NCI-H146 treated with DMSO at 0.1 percent for 48 hours (cell line): ENCODE data around the gene CYTH1.
"Not testable (repeated sequence)": the region's sequence is repeated elsewhere in the genome, so short reads cannot be mapped to it uniquely, and the experiment has no call there.

Experiments used
- DNase-seq: peaks from one replicate; lab custom pipeline; 2025; ENCODE audit not compliant: unreplicated experiment; lab: John Stamatoyannopoulos, UW

CYTH1 gene

GRCh38 chr17:78765821-78766220, 16.3 kb downstream of the CYTH1 start:
- no peak for DNase-seq

- no peak for DNase-seq
These were observed 17.2 kb downstream of the CYTH1 start for GRCh38 chr17:78764871-78765270.

DNA sequence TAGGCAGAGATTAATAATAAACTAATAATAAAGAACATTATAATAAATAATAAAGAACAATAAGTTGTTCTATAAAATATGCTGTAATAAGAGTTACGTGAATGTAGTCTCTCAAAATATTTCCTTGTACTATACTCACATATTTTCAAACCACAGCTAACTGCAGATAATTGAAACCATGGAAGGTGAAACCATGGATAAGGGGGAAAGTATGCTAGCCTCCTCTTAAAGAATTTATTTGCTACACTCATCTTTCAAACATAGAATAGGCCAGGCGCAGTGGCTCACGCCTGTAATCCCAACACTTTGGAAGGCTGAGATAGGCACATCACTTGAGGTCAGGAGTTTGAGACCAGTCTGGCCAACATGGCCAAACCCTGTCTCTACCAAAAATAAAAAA, 18.5 kb downstream of the CYTH1 start:
- no peak for DNase-seq

- no peak for DNase-seq
These were observed 20.2 kb downstream of the CYTH1 start for GRCh38 chr17:78761789-78762406.

GRCh38 chr17:78759969-78760352, 22.1 kb downstream of the CYTH1 start:
- DNase-seq = no peak

DNA sequence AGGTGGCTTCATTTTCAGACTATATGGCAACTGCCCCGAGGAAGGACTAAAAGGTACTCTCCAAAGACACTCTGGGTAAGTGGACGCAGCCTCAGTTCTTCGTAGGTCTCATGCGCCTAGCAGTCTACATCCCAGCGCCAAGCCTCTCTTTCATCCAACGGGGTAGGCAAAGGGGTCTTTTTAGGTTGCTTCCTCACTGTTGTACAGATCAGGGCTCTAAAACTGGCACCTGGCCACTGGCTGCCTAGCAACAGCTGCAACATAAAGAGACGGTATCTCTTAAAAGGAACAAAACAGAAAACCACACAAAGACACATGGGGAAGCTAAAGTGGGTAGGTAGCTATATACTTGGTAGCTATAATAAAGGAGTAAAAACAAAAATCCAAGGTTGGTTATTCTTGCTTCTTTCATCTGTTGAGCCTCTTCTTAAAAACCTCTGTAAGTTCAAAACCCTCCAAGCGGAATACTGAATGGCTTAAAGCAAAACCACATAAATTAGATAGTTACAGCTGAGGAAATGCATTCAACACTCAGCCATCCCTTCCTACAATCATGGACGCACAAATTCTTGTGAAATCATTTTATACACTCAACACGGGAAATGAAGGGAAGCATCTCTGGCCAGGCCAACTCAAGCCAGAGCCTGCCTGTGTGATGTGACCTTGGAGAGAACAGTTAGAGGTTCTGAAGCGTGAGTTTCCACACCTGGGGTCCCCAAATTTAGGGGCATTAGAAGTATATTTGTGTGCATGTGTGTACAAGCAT, 22.7 kb downstream of the CYTH1 start:
- DNase-seq = peak; percentile 38

DNA sequence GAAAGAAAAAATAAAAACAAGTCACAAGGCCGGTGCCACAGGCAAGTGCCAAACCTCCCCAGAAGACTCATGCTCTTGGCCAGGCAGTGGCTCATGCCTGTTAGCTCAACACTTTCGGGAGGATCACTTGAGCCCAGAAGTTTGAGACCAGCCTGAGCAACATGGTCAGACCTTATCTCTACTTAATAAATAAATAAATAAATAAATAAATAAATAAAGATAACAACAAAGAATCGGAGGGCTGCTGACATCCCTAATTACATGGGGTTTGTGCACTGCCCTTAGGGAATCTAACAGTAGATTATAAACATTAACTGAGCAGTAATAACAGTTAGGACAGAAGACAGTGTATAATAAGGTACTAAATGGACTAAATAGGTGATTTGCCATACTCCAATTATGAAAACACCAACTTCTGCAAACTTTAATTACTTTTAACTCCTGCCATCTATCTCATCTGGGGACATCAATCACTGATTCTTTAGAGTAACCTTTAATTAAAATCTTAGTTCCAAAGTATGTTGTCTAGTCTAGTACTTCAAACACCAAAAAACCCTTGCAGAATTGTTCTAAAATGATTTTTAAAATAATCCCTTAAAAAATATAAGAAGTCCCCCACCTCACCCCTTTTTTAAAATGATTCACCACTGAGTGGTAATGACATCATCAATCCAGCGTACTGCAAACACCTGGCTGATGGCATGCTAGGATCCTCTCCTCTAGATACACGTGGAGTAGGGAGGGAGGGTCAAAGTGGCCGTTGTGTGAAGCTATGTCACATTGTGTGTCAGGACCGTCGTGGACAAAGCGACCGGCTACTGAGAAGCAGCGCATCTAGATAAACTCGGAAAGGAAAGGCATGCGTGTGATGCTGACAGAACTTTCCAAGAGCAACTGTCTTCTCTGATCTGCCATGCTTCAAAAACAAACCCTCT, 28.5 kb downstream of the CYTH1 start:
- no peak for DNase-seq

DNA sequence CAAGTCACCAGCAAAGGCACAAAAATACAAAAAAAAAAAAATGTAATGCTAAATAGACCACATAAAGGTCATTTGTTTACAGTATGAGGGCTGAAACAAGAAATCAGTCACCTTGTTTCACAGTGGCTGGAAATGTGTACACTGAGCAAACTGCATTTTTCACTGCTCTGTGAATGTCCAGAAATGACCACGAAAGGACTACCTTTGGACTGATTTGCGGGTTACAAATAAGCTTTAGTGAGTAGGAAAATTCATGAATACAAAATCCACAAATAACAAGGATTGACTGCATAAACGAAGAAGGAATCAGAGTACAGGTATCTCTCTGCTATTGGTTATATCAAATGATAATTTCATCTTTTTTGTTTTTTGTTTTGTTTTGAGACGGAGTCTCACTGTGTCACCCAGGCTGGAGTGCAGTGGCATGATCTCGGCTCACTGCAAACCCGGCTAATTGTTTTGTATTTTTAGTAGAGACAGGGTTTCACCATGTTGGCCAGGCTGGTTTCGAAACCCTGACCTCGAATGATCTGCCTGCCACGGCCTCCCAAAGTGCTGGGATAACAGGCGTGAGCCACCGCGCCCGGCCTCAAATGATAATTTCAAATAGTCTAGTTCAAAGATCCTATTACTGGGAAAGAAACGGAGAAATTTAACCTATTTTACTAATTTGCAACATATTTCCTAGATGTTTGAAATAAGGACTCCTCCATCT, 30.5 kb downstream of the CYTH1 start:
- DNase-seq = no peak

- not testable (repeated sequence) for DNase-seq
These were observed 31.1 kb downstream of the CYTH1 start for GRCh38 chr17:78751000-78751399.

GRCh38 chr17:78748730-78749317, 33.2 kb downstream of the CYTH1 start:
- DNase-seq = peak; percentile 26

- DNase-seq = peak; percentile 40
These were observed 33.9 kb downstream of the CYTH1 start for GRCh38 chr17:78748048-78748729.

DNA sequence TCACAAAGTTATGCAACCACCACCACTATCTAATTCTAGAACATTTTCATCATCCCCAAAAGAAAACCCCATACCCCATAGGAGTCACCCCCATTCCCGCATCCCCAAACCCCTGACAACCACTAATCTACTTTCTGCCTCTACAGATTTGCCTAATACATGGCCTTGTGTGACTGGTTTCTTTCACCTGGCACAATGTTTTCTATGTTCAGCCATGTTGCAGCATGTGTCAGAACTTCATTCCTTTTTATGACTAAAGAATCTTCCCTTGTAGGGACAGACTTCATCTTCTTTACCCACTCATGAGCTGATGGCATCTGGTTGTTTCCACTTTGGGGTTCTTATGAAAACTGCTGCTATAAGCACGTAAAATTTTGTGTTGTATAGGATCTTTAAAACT, 34.6 kb downstream of the CYTH1 start:
- DNase-seq = no peak

DNA sequence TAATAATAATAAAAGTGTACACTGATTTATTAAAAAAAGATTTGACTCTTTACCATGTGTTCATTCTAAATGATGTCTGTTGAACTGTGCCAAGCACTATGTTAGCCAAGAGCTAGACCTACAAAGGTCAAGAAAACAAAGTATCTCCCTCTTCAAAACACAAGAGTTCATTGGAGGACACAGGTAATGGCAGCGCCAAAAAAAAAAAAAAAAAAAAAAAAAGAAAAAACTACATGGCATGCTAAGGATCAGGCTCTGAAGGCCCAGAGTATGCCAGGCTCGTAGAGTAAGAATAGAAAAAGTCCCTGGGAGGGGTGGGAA, 35.2 kb downstream of the CYTH1 start:
- no peak for DNase-seq

GRCh38 chr17:78746263-78746948, 35.7 kb downstream of the CYTH1 start:
- no peak for DNase-seq

DNA sequence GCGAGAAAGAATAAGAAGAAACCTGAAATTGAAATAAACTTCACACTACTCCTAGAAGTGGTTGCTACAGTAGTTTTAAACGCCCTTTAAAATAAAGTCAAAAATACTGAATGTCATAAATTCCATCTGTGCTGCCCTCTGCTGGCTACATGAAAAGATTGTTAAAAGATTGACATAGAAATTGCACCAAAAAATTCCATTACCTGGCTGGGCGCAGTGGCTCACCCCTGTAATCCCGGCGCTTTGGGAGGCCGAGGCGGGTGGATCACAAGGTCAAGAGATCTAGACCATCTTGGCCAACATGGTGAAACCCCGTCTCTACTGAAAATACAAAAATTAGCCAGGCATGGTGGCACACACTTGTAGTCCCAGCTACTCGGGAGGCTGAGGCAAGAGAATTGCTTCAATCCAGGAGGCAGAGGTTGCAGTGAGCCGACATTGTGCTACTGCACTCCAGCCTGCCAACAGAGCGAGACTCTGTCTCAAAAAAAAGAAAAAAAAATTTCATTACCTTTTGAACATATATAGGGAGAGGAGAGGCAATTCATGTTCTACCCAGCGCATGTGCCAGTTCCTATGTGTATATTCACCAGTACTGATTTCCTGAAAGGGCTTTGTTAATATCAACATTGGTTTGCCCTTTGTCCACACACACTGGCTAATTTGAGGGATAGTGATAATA, 36.5 kb downstream of the CYTH1 start:
- no peak for DNase-seq

DNA sequence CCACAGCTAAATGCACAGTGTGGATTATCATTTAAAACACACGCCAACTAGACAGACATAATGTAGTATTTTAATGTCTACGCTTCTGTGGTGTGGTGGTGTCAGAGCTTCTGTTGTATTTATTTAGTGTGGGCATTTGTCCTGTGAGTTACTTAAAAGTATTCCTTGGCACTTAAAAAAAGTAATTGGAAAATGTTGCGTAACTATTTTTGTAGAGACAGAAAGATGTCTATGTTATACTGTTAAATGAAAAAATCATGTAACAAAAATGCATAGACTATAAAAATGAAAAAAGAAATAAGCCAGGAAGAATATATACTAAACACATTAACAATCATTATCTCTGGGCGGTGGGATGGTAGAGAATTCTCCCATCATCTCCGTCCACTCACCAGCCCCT, 39.2 kb downstream of the CYTH1 start:
- no peak for DNase-seq

- no peak for DNase-seq
These were observed 40.3 kb downstream of the CYTH1 start for GRCh38 chr17:78741644-78742284.

DNA sequence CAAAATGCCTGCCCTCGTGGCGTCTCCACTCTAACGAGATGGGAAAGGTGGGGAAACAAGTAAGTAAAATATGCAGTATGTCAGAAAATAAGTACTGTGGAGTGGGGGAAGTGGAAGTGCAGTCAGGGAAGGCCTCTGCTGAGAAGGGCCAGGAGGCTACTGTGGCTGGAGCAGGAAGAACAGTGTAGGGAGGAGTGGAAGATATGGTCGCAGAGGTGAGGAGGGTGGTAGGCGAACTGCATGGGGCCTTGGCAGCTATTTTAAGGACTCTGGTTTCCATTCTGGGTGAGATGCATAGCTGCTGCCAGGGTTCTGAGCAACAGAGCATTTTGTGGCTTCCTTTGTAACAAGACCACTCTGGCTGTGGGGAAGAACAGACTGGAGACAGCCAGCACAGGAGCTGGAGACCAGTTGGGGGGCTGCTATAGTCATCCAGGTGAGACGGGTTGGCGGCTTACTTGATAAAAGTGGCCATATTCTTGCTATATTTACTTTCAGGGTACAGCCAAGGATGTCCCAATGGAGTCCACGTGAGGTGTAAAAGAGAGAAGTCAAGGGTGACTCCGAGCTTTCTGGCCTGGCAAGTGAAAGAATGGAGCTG, 42.6 kb downstream of the CYTH1 start:
- no peak for DNase-seq
